Left ventricle myocardium inferior (tissue), 1 donor: ENCODE results near the gene RMND5A. TPM values are rescaled to one million over a fixed set of nuclear protein-coding genes. Genes with fewer than 3 reads are reported as not detected.

Experiments
- DNase-seq: peaks from one replicate; pipeline ENCODE4 v3.0.0-alpha.2; 2020
- H3K27ac ChIP-seq: fragments of 200-600 bp; replicated peaks from 2 replicates; pipeline ENCODE4 v1.8.0; 2021
- H3K27me3 ChIP-seq: fragments of 200-600 bp; 2 replicates; pipeline ENCODE4 v1.8.0; 2021; ENCODE audit warnings: low read depth
- H3K36me3 ChIP-seq: fragments of 200-600 bp; 2 replicates; pipeline ENCODE4 v1.8.0; 2021
- H3K4me1 ChIP-seq: fragments of 200-600 bp; 2 replicates; pipeline ENCODE4 v1.8.0; 2021
- H3K4me3 ChIP-seq: fragments of 200-600 bp; 2 replicates; pipeline ENCODE4 v1.8.0; 2021; ENCODE audit warnings: mild to moderate bottlenecking, moderate library complexity
- H3K9me3 ChIP-seq: fragments of 200-600 bp; replicated peaks from 2 replicates; pipeline ENCODE4 v1.8.0; 2021
- intact Hi-C: fragments of 100-400 bp; cut with micrococcal nuclease; formaldehyde crosslinking; loops from one replicate; pipeline ENCODE4 v1.11.0; 2022
- total RNA-seq: library from RNA; stranded (reverse); fragmentation: NEBNext Ultra II Directional; extraction: Animal tissue kit (Norgen Biotek cat#: 25700); gene quantifications from one replicate; pipeline ENCODE4 v1.2.1, GENCODE V29; 2021
- TF ChIP-seq, protein P1 (sequence below): fragments of 200-600 bp; IDR thresholded peaks from 2 replicates; pipeline ENCODE4 v1.8.0; 2021; ENCODE audit warnings: antibody characterized with exemption, mild to moderate bottlenecking, borderline replicate concordance
- donor health status: DM: no; HTN: yes; CAD: no; lungs with severe emphysema.

Gene RMND5A
- total RNA-seq, 1 donor from 2014 or later = 93.7 TPM

DNA sequence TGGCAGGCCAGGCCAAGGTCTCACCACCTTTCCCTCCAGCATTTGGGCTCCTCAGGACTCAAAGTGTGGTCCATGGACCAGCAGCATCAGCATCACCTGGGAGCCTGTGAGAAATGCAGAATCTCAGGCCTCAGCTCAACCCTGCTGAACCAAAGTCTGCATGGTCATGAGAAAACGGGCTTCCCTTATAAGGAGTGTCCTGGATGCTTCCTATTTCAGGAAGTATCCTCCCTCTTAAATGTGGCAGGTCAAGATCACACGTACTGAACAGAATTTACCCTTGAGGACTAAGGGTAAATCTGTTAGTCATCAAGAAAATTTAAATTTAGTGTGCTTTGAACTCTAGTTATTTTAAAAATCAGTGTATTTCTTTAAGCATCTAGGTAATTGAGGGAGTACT, 58.9 kb downstream of the RMND5A start:
- H3K27ac ChIP-seq = no peak overlapping the region
- peaks cover 23% of the 10 kb centered on the region for H3K36me3 ChIP-seq
- H3K4me1 ChIP-seq = peaks cover 33% of the 10 kb centered on the region
- H3K9me3 ChIP-seq = no peaks in the 10 kb centered on the region
- H3K4me3 ChIP-seq = no peak overlapping the region
- H3K27me3 ChIP-seq = no peaks in the 10 kb centered on the region
- no peak for DNase-seq
- intact Hi-C loops = no loop called here
- TF ChIP-seq, protein P1, sequence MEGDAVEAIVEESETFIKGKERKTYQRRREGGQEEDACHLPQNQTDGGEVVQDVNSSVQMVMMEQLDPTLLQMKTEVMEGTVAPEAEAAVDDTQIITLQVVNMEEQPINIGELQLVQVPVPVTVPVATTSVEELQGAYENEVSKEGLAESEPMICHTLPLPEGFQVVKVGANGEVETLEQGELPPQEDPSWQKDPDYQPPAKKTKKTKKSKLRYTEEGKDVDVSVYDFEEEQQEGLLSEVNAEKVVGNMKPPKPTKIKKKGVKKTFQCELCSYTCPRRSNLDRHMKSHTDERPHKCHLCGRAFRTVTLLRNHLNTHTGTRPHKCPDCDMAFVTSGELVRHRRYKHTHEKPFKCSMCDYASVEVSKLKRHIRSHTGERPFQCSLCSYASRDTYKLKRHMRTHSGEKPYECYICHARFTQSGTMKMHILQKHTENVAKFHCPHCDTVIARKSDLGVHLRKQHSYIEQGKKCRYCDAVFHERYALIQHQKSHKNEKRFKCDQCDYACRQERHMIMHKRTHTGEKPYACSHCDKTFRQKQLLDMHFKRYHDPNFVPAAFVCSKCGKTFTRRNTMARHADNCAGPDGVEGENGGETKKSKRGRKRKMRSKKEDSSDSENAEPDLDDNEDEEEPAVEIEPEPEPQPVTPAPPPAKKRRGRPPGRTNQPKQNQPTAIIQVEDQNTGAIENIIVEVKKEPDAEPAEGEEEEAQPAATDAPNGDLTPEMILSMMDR = no peak

DNA sequence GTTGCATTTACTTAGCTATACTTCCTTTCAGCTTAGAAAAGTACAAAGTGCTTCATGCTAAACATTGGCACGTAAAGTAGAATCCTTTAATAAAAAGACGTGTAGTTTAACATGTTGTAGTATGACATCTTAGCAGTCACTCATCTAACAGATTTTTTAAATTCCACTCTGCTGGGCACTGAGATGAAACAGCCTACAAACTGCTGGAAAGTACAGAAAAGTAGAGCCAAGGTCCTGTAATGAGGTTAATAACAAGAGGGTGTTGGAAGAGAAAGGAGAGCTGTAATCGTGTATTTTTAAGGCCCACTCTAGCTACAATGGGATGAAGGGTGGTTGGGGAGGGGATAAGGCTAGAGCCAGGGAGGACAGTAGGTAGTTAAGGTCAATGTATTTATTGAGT, 59.9 kb downstream of the RMND5A start:
- H3K4me3 ChIP-seq = no peak overlapping the region
- H3K27me3 ChIP-seq = no peaks in the 10 kb centered on the region
- intact Hi-C loops = no loop called here
- H3K9me3 ChIP-seq = no peaks in the 10 kb centered on the region
- DNase-seq = no peak
- H3K27ac ChIP-seq = no peak overlapping the region
- TF ChIP-seq, protein P1 = no peak
- peaks cover 30% of the 10 kb centered on the region for H3K4me1 ChIP-seq
- peaks cover 13% of the 10 kb centered on the region for H3K36me3 ChIP-seq

GRCh38 chr2:86781363-86781762, 61.3 kb downstream of the RMND5A start:
- peaks cover 5% of the 10 kb centered on the region for H3K36me3 ChIP-seq
- H3K4me3 ChIP-seq = no peak overlapping the region
- no peak for DNase-seq
- H3K27ac ChIP-seq = no peak overlapping the region
- H3K27me3 ChIP-seq = no peaks in the 10 kb centered on the region
- TF ChIP-seq, protein P1 = no peak
- peaks cover 20% of the 10 kb centered on the region for H3K4me1 ChIP-seq
- H3K9me3 ChIP-seq = no peaks in the 10 kb centered on the region
- intact Hi-C loops = no loop called here

- peaks cover 28% of the 10 kb centered on the region for H3K4me1 ChIP-seq
Observed at GRCh38 chr2:86782748-86783147, 62.7 kb downstream of the RMND5A start.

GRCh38 chr2:86783615-86784339, 63.7 kb downstream of the RMND5A start:
- no peak overlapping the region for H3K27ac ChIP-seq
- no peaks in the 10 kb centered on the region for H3K36me3 ChIP-seq
- H3K4me1 ChIP-seq = peaks cover 37% of the 10 kb centered on the region
- TF ChIP-seq, protein P1 = no peak
- H3K4me3 ChIP-seq = no peak overlapping the region
- peaks cover under 1% of the 10 kb centered on the region for H3K27me3 ChIP-seq
- no peaks in the 10 kb centered on the region for H3K9me3 ChIP-seq
- intact Hi-C loops = no loop called here
- no peak for DNase-seq

More at GRCh38 chr2:86782748-86783147, 62.7 kb downstream of the RMND5A start:
- Histone ChIP-seq H3K4me3 (no peak overlapping the region), H3K27me3 (no peaks in the 10 kb centered on the region), H3K9me3 (no peaks in the 10 kb centered on the region), H3K27ac (no peak overlapping the region), H3K36me3 (no peaks in the 10 kb centered on the region)
- TF ChIP-seq, protein P1 = no peak
- intact Hi-C loops = no loop called here
- DNase-seq = no peak
